Gastrocnemius medialis (tissue), 4 donors: ENCODE results near the gene ST8SIA3. TPM values are rescaled to one million over a fixed set of nuclear protein-coding genes. Genes with fewer than 3 reads are reported as not detected.

Source experiments
- ATAC-seq, 2 donors: fragments of 150-250 bp; one replicate each; pipeline ENCODE4 v1.9.1; 2016
- DNase-seq, 2 donors: peaks; one replicate each; pipeline ENCODE4 v3.0.0-alpha.2; 2019
- H3K27ac ChIP-seq, 4 donors: fragments of 200-600 bp; sonication (generic); 1 replicate in 1 of 4; 2 replicates in 3 of 4; pipeline ENCODE4 v1.5.1; 2016 to 2018; ENCODE audit warnings: mild to moderate bottlenecking in 2 of 4, moderate library complexity in 1 of 4
- H3K27me3 ChIP-seq, 3 donors: fragments of 200-600 bp; sonication (generic) in 2 of 3; 1 replicate in 1 of 3; 2 replicates in 2 of 3; pipeline versions ENCODE4 v1.5.1 to v1.6.0; 2016 to 2019; ENCODE audit warnings: mild to moderate bottlenecking in 1 of 3, moderate library complexity in 1 of 3
- H3K36me3 ChIP-seq, 2 donors: fragments of 200-600 bp; sonication (generic) in 1 of 2; one replicate each; pipeline ENCODE4 v1.5.1; 2017 to 2018
- H3K4me1 ChIP-seq, 2 donors: fragments of 200-600 bp; sonication (generic) in 1 of 2; one replicate each; pipeline ENCODE4 v1.5.1; 2016 to 2017; ENCODE audit warnings: mild to moderate bottlenecking in 2 of 2
- H3K4me3 ChIP-seq, 4 donors: fragments of 200-600 bp; sonication (generic) in 3 of 4; 1 replicate in 1 of 4; 2 replicates in 3 of 4; pipeline ENCODE4 v1.5.1; 2016 to 2019; ENCODE audit warnings: mild to moderate bottlenecking in 2 of 4
- H3K9me3 ChIP-seq, 3 donors: fragments of 200-600 bp; sonication (generic) in 2 of 3; 1 replicate in 1 of 3; 2 replicates in 2 of 3; pipeline ENCODE4 v1.5.1; 2016 to 2019
- CTCF ChIP-seq, 5 experiments: fragments of 450-650 bp in 3 of 5; fragments of 200-600 bp in 2 of 5; sonication (generic) in 2 of 5; IDR thresholded peaks in 4 of 5; conservative IDR thresholded peaks in 1 of 5; 1 replicate in 4 of 5; 2 replicates in 1 of 5; pipeline ENCODE4 v1.5.1; 2016 to 2019; ENCODE audit warnings: antibody characterized with exemption in 5 of 5, mild to moderate bottlenecking in 3 of 5, moderate library complexity in 3 of 5
- POLR2A ChIP-seq, 2 donors: fragments of 450-650 bp; IDR thresholded peaks; one replicate each; pipeline ENCODE4 v1.6.1; 2017; ENCODE audit warnings: antibody characterized with exemption in 2 of 2, mild to moderate bottlenecking in 2 of 2, moderate library complexity in 2 of 2
- in situ Hi-C, 4 donors: fragments of 200-750 bp; cut with MboI; loops; one replicate each; pipeline versions ENCODE4 v1.15.0 to v1.8.0; 2017; ENCODE audit warnings: low sequenced_read_pairs in 4 of 4
- intact Hi-C: fragments of 100-400 bp; cut with DNase I; formaldehyde crosslinking; loops from one replicate; pipeline ENCODE4 v1.15.1; 2023; ENCODE audit warnings: low total_unique reads
- total RNA-seq, 4 donors: library from RNA; depleted of rRNA; stranded (reverse); fragments of >200 nt; gene quantifications; one replicate each; pipeline versions ENCODE4 v1.1.0 to v1.2.3, GENCODE V29; 2016

Gene ST8SIA3
- total RNA-seq, 4 donors from 2014 or later: not detected

- intact Hi-C loops: no loop called here
These were observed 8.5 kb upstream of the ST8SIA3 start for GRCh38 chr18:57343833-57344232.

GRCh38 chr18:57346876-57347275 lies 5.5 kb upstream of the ST8SIA3 start:
- TF ChIP-seq CTCF (IDR thresholded peaks at IDR 0.05 in 4 of 5, conservative IDR thresholded peaks at IDR 0.05 in 1 of 5): no peak
- TF ChIP-seq POLR2A (IDR thresholded peaks at IDR 0.05): no peak
- Histone ChIP-seq H3K27ac (no peak overlapping the region), H3K4me3 (no peak overlapping the region), H3K9me3 (no peaks in the 10 kb centered on the region), H3K36me3 (no peaks in the 10 kb centered on the region), H3K4me1 (no peaks in the 10 kb centered on the region), H3K27me3 (peaks cover 6 to 9% (median 8%) of the 10 kb centered on the region in 3 donors)
- DNase-seq (no peak), ATAC-seq (no peak)
- in situ Hi-C loops: no loop called here
- intact Hi-C loops: no loop called here

More at GRCh38 chr18:57343833-57344232, 8.5 kb upstream of the ST8SIA3 start:
- TF ChIP-seq CTCF (IDR thresholded peaks at IDR 0.05 in 4 of 5, conservative IDR thresholded peaks at IDR 0.05 in 1 of 5) (no peak), POLR2A (IDR thresholded peaks at IDR 0.05) (no peak)
- Histone ChIP-seq H3K4me1 (no peaks in the 10 kb centered on the region), H3K27ac (no peak overlapping the region), H3K36me3 (no peaks in the 10 kb centered on the region), H3K27me3 (no peaks in the 10 kb centered on the region), H3K9me3 (no peaks in the 10 kb centered on the region), H3K4me3 (no peak overlapping the region)
- ATAC-seq (no peak), DNase-seq (no peak)
- in situ Hi-C loops: no loop called here

GRCh38 chr18:57347784-57348183 lies 4.6 kb upstream of the ST8SIA3 start:
- DNase-seq: no peak
- Histone ChIP-seq H3K9me3 (no peaks in the 10 kb centered on the region), H3K27me3 (peaks cover 12 to 14% (median 13%) of the 10 kb centered on the region in 3 donors), H3K4me3 (no peak overlapping the region), H3K4me1 (no peaks in the 10 kb centered on the region), H3K36me3 (no peaks in the 10 kb centered on the region), H3K27ac (no peak overlapping the region)
- TF ChIP-seq POLR2A (IDR thresholded peaks at IDR 0.05): no peak
- no peak for TF ChIP-seq CTCF (IDR thresholded peaks at IDR 0.05 in 4 of 5, conservative IDR thresholded peaks at IDR 0.05 in 1 of 5)
- in situ Hi-C loops (no loop called here), intact Hi-C loops (no loop called here)
- no peak for ATAC-seq

DNA sequence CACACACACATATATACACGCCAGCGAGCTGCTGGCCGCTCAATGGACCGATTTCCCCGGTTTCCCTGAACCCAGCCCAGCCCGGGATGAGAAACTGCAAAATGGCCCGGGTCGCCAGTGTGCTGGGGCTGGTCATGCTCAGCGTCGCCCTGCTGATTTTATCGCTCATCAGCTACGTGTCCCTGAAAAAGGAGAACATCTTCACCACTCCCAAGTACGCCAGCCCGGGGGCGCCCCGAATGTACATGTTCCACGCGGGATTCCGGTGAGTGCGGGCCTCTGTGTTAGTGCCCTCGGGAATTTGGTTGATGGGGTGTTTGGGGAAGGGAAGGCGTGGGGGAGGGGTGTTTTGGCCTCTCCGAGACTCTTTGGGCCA lies 392 bp downstream of the ST8SIA3 start:
- in situ Hi-C loops (no loop called here), intact Hi-C loops (no loop called here)
- no peaks in the 10 kb centered on the region for H3K4me1 ChIP-seq
- ATAC-seq (no peak), DNase-seq (no peak)
- no peak overlapping the region for H3K27ac ChIP-seq
- peaks cover 35 to 46% (median 37%) of the 10 kb centered on the region in 3 donors for H3K27me3 ChIP-seq
- no peaks in the 10 kb centered on the region for H3K36me3 ChIP-seq
- TF ChIP-seq POLR2A (IDR thresholded peaks at IDR 0.05) (no peak), CTCF (IDR thresholded peaks at IDR 0.05 in 4 of 5, conservative IDR thresholded peaks at IDR 0.05 in 1 of 5) (no peak)
- H3K9me3 ChIP-seq: no peaks in the 10 kb centered on the region
- H3K4me3 ChIP-seq: no peak overlapping the region
